Sigmoid colon (tissue), 4 donors: ENCODE measurements around the gene CCDC92.

Source experiments
- CTCF ChIP-seq, 4 experiments: fragments of 450-650 bp in 3 of 4; fragments of 200-600 bp in 1 of 4; IDR thresholded peaks; one replicate each; pipeline ENCODE4 v1.5.1; 2016 to 2019; ENCODE audit warnings: antibody characterized with exemption in 4 of 4, mild to moderate bottlenecking in 3 of 4, moderate library complexity in 2 of 4
- EP300 ChIP-seq, 4 donors: sonication (generic); formaldehyde crosslinking; IDR thresholded peaks; one replicate each; pipeline ENCODE4 v1.6.1; 2017; ENCODE audit warnings: antibody characterized with exemption in 4 of 4
- POLR2A ChIP-seq, 2 donors: fragments of 450-650 bp; IDR thresholded peaks; one replicate each; pipeline ENCODE4 v1.6.1; 2016; ENCODE audit warnings: antibody characterized with exemption in 2 of 2, mild to moderate bottlenecking in 2 of 2, moderate library complexity in 2 of 2
- POLR2AphosphoS5 ChIP-seq, 4 donors: sonication (generic); formaldehyde crosslinking; IDR thresholded peaks; one replicate each; pipeline ENCODE4 v1.6.1; 2017; ENCODE audit warnings: antibody characterized with exemption in 4 of 4

- no peak for TF ChIP-seq POLR2A (IDR thresholded peaks at IDR 0.05)
- no peak for TF ChIP-seq CTCF (IDR thresholded peaks at IDR 0.05)
- no peak for TF ChIP-seq EP300 (IDR thresholded peaks at IDR 0.05)
- no peak for TF ChIP-seq POLR2AphosphoS5 (IDR thresholded peaks at IDR 0.05)
Observed at GRCh38 chr12:123979566-123979965, 6.9 kb upstream of the CCDC92 start.
